Left cardiac atrium (tissue), 4 donors: ENCODE results near the gene EXOSC6. TPM values are rescaled to one million over a fixed set of nuclear protein-coding genes. Genes with fewer than 3 reads are reported as not detected.
"Not testable (repeated sequence)": the region's sequence is repeated elsewhere in the genome, so short reads cannot be mapped to it uniquely, and the experiment has no call there.

Experiments
- ATAC-seq, 2 donors: fragments of 200-7000 bp; cut with Tn5 transposase; one replicate each; pipeline ENCODE4 v1.9.1; 2020; ENCODE audit warnings: mild to moderate bottlenecking in 2 of 2, moderate library complexity in 2 of 2
- DNase-seq: peaks from one replicate; pipeline ENCODE4 v3.0.0-alpha.2; 2020
- intact Hi-C, 2 donors: fragments of 100-400 bp; cut with DNase I; formaldehyde crosslinking; loops; one replicate each; pipeline versions ENCODE4 v1.14.1 to v1.15.1; 2022 to 2023
- total RNA-seq, 2 donors: library from RNA; stranded (reverse); fragmentation: NEBNext Ultra II Directional; extraction: Animal tissue kit (Norgen Biotek cat#: 25700); gene quantifications; one replicate each; pipeline ENCODE4 v1.2.1, GENCODE V29; 2021
- donor health status: DM: no; HTN: yes; CAD: no.
- donor health status: DM: no; HTN: yes; CAD: no; lungs with severe emphysema.
- donor health status: DM: yes; HTN: yes; CAD: no.
- donor health status: Dilated cardiomyopathy.

Gene EXOSC6
- total RNA-seq, 2 donors from 2014 or later: 12.6 to 18.8 TPM

DNA sequence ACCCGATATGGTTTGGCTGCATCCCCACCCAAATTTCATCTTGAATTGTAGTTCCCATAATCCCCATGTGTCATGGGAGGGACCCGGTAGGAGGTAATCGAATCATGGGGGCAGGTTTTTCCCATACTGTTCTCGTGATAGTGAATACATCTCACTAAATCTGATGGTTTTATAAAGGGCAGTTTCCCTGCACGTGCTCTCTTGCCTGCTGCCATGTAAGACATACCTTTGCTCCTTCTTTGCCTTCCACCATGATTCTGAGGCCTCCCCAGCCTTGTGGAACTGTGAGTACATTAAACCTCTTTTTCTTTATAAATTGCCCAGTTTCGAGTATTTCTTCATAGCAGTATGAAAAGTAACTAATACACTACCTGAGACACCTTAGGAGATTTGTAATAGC is 45.4 kb downstream of the EXOSC6 start:
- DNase-seq, intact Hi-C loops, ATAC-seq: not testable (repeated sequence)

DNA sequence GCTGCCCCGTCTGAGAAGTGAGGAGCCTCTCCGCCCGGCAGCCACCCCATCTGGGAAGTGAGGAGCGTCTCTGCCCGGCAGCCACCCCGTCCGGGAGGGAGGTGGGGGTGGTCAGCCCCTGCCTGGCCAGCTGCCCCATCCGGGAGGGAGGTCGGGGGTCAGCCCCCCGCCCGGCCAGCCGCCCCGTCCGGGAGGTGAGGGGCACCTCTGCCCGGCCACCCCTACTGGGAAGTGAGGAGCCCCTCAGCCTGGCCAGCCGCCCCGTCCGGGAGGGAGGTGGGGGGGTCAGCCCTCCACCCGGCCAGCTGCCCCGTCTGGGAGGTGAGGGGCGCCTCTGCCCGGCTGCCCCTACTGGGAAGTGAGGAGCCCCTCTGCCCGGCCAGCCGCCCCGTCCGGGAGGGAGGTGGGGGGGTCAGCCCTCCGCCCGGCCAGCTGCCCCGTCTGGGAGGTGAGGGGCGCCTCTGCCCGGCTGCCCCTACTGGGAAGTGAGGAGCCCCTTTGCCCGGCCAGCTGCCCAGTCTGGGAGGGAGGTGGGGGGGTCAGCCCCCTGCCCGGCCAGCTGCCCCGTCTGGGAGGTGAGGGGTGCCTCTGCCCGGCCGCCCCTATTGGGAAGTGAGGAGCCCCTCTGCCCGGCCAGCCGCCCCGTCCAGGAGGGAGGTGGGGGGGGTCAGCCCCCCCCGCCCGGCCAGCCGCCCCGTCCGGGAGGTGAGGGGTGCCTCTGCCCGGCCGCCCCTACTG is 46.9 kb downstream of the EXOSC6 start:
- ATAC-seq, DNase-seq, intact Hi-C loops: not testable (repeated sequence)

- ATAC-seq, DNase-seq, intact Hi-C loops: not testable (repeated sequence)
These were observed 47.7 kb downstream of the EXOSC6 start for GRCh38 chr16:70204010-70204409.

- DNase-seq, intact Hi-C loops, ATAC-seq: not testable (repeated sequence)
These were observed 48.2 kb downstream of the EXOSC6 start for GRCh38 chr16:70203508-70203907.

DNA sequence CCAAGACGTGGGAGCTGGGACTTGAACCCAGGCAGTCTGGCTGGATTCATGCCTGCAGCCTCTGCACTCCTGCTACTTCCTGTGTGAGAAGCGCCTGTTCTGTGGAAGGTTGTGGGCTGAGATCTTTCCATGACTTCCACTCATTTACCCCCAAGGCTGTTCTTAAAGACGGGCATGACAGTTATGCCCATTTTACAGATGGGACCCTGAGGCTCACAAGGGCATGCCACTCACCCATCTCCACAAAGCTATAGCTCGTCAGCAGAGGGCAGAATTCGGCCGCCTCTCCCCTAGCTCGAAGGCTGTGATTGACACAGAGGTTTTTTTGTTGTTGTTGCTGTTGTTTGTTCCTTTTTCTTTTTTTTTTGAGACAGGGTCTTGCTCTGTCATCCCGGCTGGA is 51.7 kb downstream of the EXOSC6 start:
- ATAC-seq, DNase-seq, intact Hi-C loops: not testable (repeated sequence)

DNA sequence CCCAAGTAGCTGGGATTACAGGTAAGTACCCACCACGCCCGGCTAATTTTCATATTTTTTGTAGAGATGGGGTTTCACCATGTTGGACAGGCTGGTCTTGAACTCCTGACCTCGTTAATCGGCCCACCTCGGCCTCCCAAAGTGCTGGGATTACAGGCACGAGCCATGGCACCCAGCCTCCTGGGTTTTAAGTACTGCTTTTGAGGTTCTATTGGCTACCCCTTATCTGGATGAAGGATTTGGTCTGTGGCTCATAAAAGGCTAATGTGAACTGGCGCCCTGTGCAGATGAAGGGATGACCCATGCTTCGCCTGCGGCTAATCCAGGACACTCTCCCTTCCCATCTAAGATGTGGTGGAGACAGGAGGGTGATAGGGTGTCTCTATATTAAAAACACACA is 52.6 kb downstream of the EXOSC6 start:
- DNase-seq, intact Hi-C loops, ATAC-seq: not testable (repeated sequence)

DNA sequence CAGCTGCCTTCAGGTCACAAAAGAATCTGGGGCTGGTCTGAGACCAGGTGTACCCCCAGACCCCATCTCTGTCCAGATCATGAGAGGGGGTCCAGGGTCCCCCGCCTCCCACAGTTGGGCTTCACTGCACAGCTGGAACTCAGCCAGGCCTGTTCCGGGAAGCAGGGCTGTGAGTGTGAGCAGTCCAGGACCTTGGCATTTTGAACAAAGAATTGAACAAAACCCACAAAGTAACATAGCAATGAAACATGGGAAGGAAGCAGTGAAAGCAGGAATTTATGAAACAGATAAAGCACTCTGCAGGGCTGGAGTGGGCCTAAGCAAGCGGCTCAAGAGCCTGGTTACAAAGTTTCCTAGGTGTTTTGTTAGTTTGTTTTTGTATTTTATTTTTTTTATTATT is 53.1 kb downstream of the EXOSC6 start:
- not testable (repeated sequence) for DNase-seq, ATAC-seq

DNA sequence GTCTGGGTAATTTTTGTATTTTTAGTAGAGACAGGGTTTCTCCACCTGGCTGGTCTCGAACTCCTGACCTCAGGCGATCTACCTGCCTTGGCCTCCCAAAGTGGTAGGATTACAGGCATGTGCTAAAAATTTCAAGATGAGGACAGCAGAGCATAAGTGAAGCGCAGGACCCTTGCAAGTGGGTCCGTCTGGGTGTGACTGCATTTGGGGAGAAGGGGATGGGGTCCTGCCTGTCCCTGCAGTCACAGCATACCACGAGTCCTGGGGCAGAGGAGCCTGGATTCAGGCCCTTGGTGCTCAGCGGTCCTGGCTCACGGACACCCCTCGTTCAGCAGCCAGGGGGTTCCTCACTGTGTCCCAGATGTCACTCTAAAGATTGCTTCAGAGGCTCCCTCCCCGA is 53.5 kb downstream of the EXOSC6 start:
- intact Hi-C loops, DNase-seq, ATAC-seq: not testable (repeated sequence)

More for the DNA sequence above, 53.1 kb downstream of the EXOSC6 start:
- intact Hi-C loops: not testable (repeated sequence)

DNA sequence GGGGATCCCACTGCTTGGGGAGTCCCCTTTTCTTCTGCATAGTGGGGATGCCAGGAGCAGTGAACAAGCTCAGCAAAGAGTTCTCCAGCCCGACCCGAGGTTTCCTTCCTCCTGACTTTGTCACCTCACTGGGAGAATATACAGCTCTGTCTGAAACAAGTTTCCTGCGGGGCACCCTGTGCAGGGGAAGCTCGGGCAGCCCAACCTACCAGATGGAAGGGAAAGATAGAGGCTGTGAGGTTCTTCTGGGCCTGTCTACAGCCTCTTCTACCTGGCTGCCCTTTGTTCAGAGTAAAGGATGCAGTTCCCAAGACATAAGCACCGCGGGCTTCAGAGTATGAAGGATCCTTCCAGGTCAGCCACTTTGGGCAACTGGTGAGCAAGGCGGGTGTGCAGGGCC is 54.1 kb downstream of the EXOSC6 start:
- DNase-seq, intact Hi-C loops, ATAC-seq: not testable (repeated sequence)

Other genes starting within 250 kb of the EXOSC6 start
- gene PDPR, start 137.6 kb downstream of the EXOSC6 start, total RNA-seq: 10 to 100 TPM; 18.8 to 39.5 TPM
- under 1 TPM; 0.24 to 0.73 TPM for gene CLEC18C, start 78.2 kb downstream of the EXOSC6 start, total RNA-seq
- gene AARS1, start 37.6 kb upstream of the EXOSC6 start, total RNA-seq: 10 to 100 TPM; 62.0 to 69.7 TPM
- 10 to 100 TPM; 14.9 to 21.8 TPM for gene DDX19B, start 47.2 kb upstream of the EXOSC6 start, total RNA-seq
- gene DDX19A, start 95.0 kb upstream of the EXOSC6 start, total RNA-seq: 10 to 100 TPM; 22.9 to 26.2 TPM
- gene ST3GAL2, start 187.2 kb upstream of the EXOSC6 start, total RNA-seq: 10 to 100 TPM; 21.1 to 23.5 TPM
- gene FCSK, start 202.7 kb upstream of the EXOSC6 start, total RNA-seq: 10 to 100 TPM in 1 of 2 donors, 1 to 10 TPM in 1; 9.5 to 11.4 TPM